ENCODE measurements around the gene PRKCH. TPM values are rescaled to one million over a fixed set of nuclear protein-coding genes. Genes with fewer than 3 reads are reported as not detected.

Gene PRKCH
- total and polyA plus RNA-seq, 2 of the 13 experiments (the other 11 are each of a cell fraction or from before 2014, with no cell fraction given), result 0.48 to 1.3 TPM

- TF ChIP-seq BHLHE40 (IDR thresholded peaks at IDR 0.05; ENCODE audit: low read length), result no peak
- TF ChIP-seq ZNF776 (CRISPR knock-in tag; IDR thresholded peaks at IDR 0.05), result no peak
- TF ChIP-seq KMT2A (CRISPR knock-in tag; IDR thresholded peaks at IDR 0.05), result no peak
- no peak for TF ChIP-seq ZNF292 (CRISPR knock-in tag; IDR thresholded peaks at IDR 0.05; ENCODE audit: borderline replicate concordance, low read depth)
- TF ChIP-seq ASH2L (IDR thresholded peaks at IDR 0.05; ENCODE audit: insufficient read length, low read depth, low read length), result no peak
- TF ChIP-seq, protein P1, sequence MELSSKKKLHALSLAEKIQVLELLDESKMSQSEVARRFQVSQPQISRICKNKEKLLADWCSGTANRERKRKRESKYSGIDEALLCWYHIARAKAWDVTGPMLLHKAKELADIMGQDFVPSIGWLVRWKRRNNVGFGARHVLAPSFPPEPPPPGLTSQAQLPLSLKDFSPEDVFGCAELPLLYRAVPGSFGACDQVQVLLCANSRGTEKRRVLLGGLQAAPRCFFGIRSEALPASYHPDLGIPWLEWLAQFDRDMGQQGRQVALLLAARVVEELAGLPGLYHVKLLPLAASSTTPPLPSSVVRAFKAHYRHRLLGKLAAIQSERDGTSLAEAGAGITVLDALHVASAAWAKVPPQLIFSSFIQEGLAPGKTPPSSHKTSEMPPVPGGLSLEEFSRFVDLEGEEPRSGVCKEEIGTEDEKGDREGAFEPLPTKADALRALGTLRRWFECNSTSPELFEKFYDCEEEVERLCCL (CRISPR knock-in tag; IDR thresholded peaks at IDR 0.05; ENCODE audit: borderline replicate concordance), result no peak
Measured at GRCh38 chr14:61479746-61480502, 158.5 kb downstream of the PRKCH start (continued).

DNA sequence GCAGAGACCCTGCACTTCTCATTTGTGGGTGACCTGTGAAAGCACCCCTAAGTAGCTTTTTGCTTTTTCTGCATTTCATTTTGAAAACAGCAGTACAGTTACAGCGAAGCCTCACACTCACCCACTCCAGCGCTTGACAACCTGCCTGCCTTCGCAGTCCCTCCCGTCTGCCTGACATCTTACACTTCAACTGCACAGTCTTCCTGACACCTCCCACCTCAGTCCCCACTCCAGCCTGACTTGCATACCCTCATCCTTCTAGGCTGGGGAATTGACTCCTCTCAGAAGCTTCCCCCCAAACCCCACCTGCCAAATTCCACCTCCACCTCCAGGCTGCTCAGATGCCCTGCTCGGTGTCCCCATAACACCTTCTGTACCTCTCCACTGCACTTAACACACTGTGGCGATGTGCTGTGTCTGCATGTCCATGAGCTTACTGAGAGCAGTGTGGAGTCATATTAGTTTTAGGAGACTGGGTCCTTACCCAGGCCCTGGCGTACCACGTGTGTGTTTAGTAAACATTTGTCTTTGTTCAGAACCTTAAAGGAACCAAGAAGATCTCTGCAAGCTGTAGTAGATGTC lies 159.4 kb downstream of the PRKCH start:
- Histone ChIP-seq H3K9ac (ENCODE audit: insufficient read depth, low read depth, low read length) (no peak overlapping the region), H3K4me3 (replicated peaks in 1 of 3; ENCODE audit: insufficient read depth in 1 of 3, low read depth in 2 of 3, low read length in 3 of 3) (no peak overlapping the region), H3K36me3 (replicated peaks in 1 of 2; ENCODE audit: control insufficient read depth in 1 of 2, insufficient read depth in 2 of 2, low read length in 2 of 2) (no peaks in the 10 kb centered on the region), H3K79me2 (ENCODE audit: insufficient read depth, low read length) (no peaks in the 10 kb centered on the region), H2AFZ (ENCODE audit: low read length) (no peak overlapping the region), H3K27me3 (ENCODE audit: control insufficient read depth in 1 of 2, insufficient read depth in 2 of 2, low read length in 2 of 2) (no peaks in the 10 kb centered on the region), H4K20me1 (ENCODE audit: insufficient read depth, low read length) (no peaks in the 10 kb centered on the region), H3K9me3 (ENCODE audit: low read length) (no peaks in the 10 kb centered on the region), H3K4me1 (ENCODE audit: insufficient read depth, low read length) (peaks cover 21% of the 10 kb centered on the region), H3K27ac (ENCODE audit: extremely low read length, insufficient read depth, low read length) (no peak overlapping the region), H3K4me2 (ENCODE audit: low read depth, low read length) (no peak overlapping the region)
- TF ChIP-seq ELF1 (CRISPR knock-in tag; IDR thresholded peaks at IDR 0.05), result no peak
- no peak for TF ChIP-seq ZNF30 (CRISPR knock-in tag; IDR thresholded peaks at IDR 0.05)
- TF ChIP-seq RFX3 (CRISPR knock-in tag; IDR thresholded peaks at IDR 0.05), result no peak
- no peak for TF ChIP-seq SNRNP70 (IDR thresholded peaks at IDR 0.05; ENCODE audit: low read depth, low read length)
- no peak for TF ChIP-seq CBX5 (CRISPR knock-in tag; IDR thresholded peaks at IDR 0.05; ENCODE audit: borderline replicate concordance)
- TF ChIP-seq, protein P2, sequence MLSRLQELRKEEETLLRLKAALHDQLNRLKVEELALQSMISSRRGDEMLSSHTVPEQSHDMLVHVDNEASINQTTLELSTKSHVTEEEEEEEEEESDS (CRISPR knock-in tag; IDR thresholded peaks at IDR 0.05; ENCODE audit: borderline replicate concordance), result no peak
- no peak for TF ChIP-seq ZNF512B (CRISPR knock-in tag; IDR thresholded peaks at IDR 0.05; ENCODE audit: borderline replicate concordance)
- TF ChIP-seq STAG1 (CRISPR knock-in tag; IDR thresholded peaks at IDR 0.05), result no peak
- TF ChIP-seq CTCF (CRISPR knock-in tag; IDR thresholded peaks at IDR 0.05), result no peak
- no peak for TF ChIP-seq PAX8 (CRISPR knock-in tag; IDR thresholded peaks at IDR 0.05; ENCODE audit: borderline replicate concordance)
- no TSS peak for BruUV-seq (replicated peaks)
- POLR2A ChIA-PET, result no interaction called here
- CTCF ChIA-PET (ENCODE audit: low intra/inter-chr PET ratio, low total read pairs), result no interaction called here
- DNase-seq (ENCODE audit: low spot score), result no peak
- WGBS (ENCODE audit: low lambda C conversion rate), result 93% methylated on average over 8 of the region's 8 CpGs
- intact Hi-C loops (cut with micrococcal nuclease; ENCODE audit: unreplicated experiment), result no loop called here
- ATAC-seq, result no peak
- in situ Hi-C loops (cut with HindIII; ENCODE audit: extremely low pct_ligation_motif_present, low pct_unique_long_range_greater_than_20kb), result no loop called here
- FAIRE-seq, result no peak
